GM12874 (cell line): ENCODE data around the gene USO1.

Experiments used
- CTCF ChIP-seq: IDR thresholded peaks from 2 replicates; pipeline ENCODE4 v1.5.1; 2011; ENCODE audit warnings: low read depth, mild to moderate bottlenecking, control low read depth, low read length, moderate library complexity; ENCODE audit not compliant: insufficient read depth

Gene USO1

GRCh38 chr4:75745721-75746199 lies 21.4 kb downstream of the USO1 start:
- no peak for TF ChIP-seq CTCF

- no peak for TF ChIP-seq CTCF
These were observed 28.3 kb downstream of the USO1 start for GRCh38 chr4:75752637-75753036.

- TF ChIP-seq CTCF: no peak
These were observed 44.7 kb downstream of the USO1 start for GRCh38 chr4:75769036-75769435.

- no peak for TF ChIP-seq CTCF
These were observed 47.2 kb downstream of the USO1 start for GRCh38 chr4:75771607-75772006.

GRCh38 chr4:75777589-75777988 lies 53.2 kb downstream of the USO1 start:
- TF ChIP-seq CTCF: no peak

GRCh38 chr4:75779105-75779757 lies 54.9 kb downstream of the USO1 start:
- TF ChIP-seq CTCF: no peak

- TF ChIP-seq CTCF: no peak
These were observed 56.9 kb downstream of the USO1 start for GRCh38 chr4:75781305-75781704.

- no peak for TF ChIP-seq CTCF
These were observed 62.1 kb downstream of the USO1 start for GRCh38 chr4:75786526-75786925.
